H1 (cell line): Measurements from ENCODE around the gene MACROD2. TPM values are rescaled to one million over a fixed set of nuclear protein-coding genes. Genes with fewer than 3 reads are reported as not detected.

Source experiments
- CTCF ChIA-PET: fragments of 300-600 bp; sonication (Branson Sonifier 250); formaldehyde crosslinking; loops from one replicate; lab custom pipeline; 2021; ENCODE audit not compliant: partially characterized antibody; lab: Charles Lee
- POLR2A ChIA-PET: fragments of 300-600 bp; sonication (Branson Sonifier 250); formaldehyde crosslinking; loops from one replicate; lab custom pipeline; 2021; ENCODE audit warnings: inconsistent platforms; ENCODE audit not compliant: partially characterized antibody; lab: Charles Lee
- DNase-seq, 2 experiments: peaks; one replicate each; pipeline versions ENCODE4 v3.0.0 to v3.0.0-alpha.2; 2010 to 2022; ENCODE audit warnings: low spot score in 2 of 2, low read depth in 1 of 2, mixed read lengths in 1 of 2
- FAIRE-seq: peaks from 2 replicates; lab custom pipeline; 2011; peaks lifted over from hg19 to GRCh38; lab: Jason Lieb, UNC
- H2AFZ ChIP-seq: 2 replicates; pipeline ENCODE4 v1.8.1; 2012; ENCODE audit warnings: low read length, inconsistent platforms
- H2AK5ac ChIP-seq: 2 replicates; pipeline ENCODE4 v1.6.1; 2013; ENCODE audit warnings: low read depth, low read length
- H2BK120ac ChIP-seq: replicated peaks from 2 replicates; pipeline ENCODE3; 2013; ENCODE audit warnings: low read depth, low read length, inconsistent platforms
- H2BK12ac ChIP-seq: 2 replicates; pipeline ENCODE4 v1.6.1; 2013; ENCODE audit warnings: low read depth, low read length
- H2BK15ac ChIP-seq: 2 replicates; pipeline ENCODE4 v1.6.1; 2013; ENCODE audit warnings: low read length
- H2BK20ac ChIP-seq: 2 replicates; pipeline ENCODE4 v1.6.1; 2013; ENCODE audit warnings: low read length
- H2BK5ac ChIP-seq: 2 replicates; pipeline ENCODE4 v1.6.1; 2013; ENCODE audit warnings: low read depth, low read length
- H3K14ac ChIP-seq: 2 replicates; pipeline ENCODE4 v1.6.1; 2013; ENCODE audit warnings: inconsistent platforms; ENCODE audit not compliant: insufficient read length
- H3K18ac ChIP-seq: 2 replicates; pipeline ENCODE4 v1.6.1; 2013; ENCODE audit warnings: low read length; ENCODE audit errors: extremely low read depth
- H3K23ac ChIP-seq: 2 replicates; pipeline ENCODE4 v1.6.1; 2013; ENCODE audit warnings: inconsistent platforms; ENCODE audit not compliant: insufficient read length
- H3K23me2 ChIP-seq: 2 replicates; pipeline ENCODE4 v1.6.1; 2013; ENCODE audit warnings: low read depth, low read length
- H3K27ac ChIP-seq: 2 replicates; pipeline ENCODE4 v1.6.1; 2011; ENCODE audit warnings: low read depth, low read length, inconsistent platforms
- H3K27me3 ChIP-seq, 4 experiments: replicated peaks in 1 of 4; 1 replicate in 1 of 4; 2 replicates in 3 of 4; pipeline versions ENCODE4 v1.6.1 to v1.8.1; 2011 to 2013; ENCODE audit warnings: low read length in 3 of 4, mild to moderate bottlenecking in 3 of 4, inconsistent platforms in 2 of 4, mixed read lengths in 2 of 4, moderate library complexity in 1 of 4; ENCODE audit not compliant: control insufficient read depth in 3 of 4, insufficient read depth in 3 of 4; ENCODE audit errors: extremely low read depth in 1 of 4
- H3K36me3 ChIP-seq, 4 experiments: 2 replicates each; pipeline versions ENCODE4 v1.6.1 to v1.8.1; 2011 to 2013; ENCODE audit warnings: mild to moderate bottlenecking in 4 of 4, low read length in 3 of 4, moderate library complexity in 2 of 4, control low read depth in 1 of 4, inconsistent platforms in 1 of 4; ENCODE audit not compliant: insufficient read depth in 4 of 4, control insufficient read depth in 2 of 4
- H3K4ac ChIP-seq: replicated peaks from 2 replicates; pipeline ENCODE3; 2013; ENCODE audit warnings: low read length, low read depth, mixed read lengths, inconsistent platforms; ENCODE audit not compliant: insufficient read length
- H3K4me1 ChIP-seq, 4 experiments: replicated peaks in 1 of 4; 1 replicate in 1 of 4; 2 replicates in 3 of 4; pipeline versions ENCODE4 v1.6.1 to v1.8.1; 2011 to 2013; ENCODE audit warnings: low read length in 3 of 4, inconsistent platforms in 2 of 4, mixed read lengths in 1 of 4; ENCODE audit not compliant: insufficient read depth in 4 of 4, control insufficient read depth in 3 of 4
- H3K4me2 ChIP-seq, 2 experiments: 2 replicates each; pipeline versions ENCODE4 v1.6.1 to v1.8.1; 2011 to 2013; ENCODE audit warnings: low read depth in 2 of 2, low read length in 2 of 2, control low read depth in 1 of 2, inconsistent platforms in 1 of 2, mild to moderate bottlenecking in 1 of 2; ENCODE audit not compliant: insufficient read depth in 1 of 2
- H3K4me3 ChIP-seq, 4 experiments: fragments of 200-600, 300-600 bp in 1 of 4; sonication (generic), shearing (Covaris generic), sonication (Bioruptor Twin) in 1 of 4; 2 replicates each; pipeline versions ENCODE4 v1.5.1 to v1.8.1; 2011 to 2016; ENCODE audit warnings: low read length in 4 of 4, low read depth in 3 of 4, control low read depth in 2 of 4, inconsistent platforms in 2 of 4, mild to moderate bottlenecking in 2 of 4, mixed read lengths in 1 of 4, moderate library complexity in 1 of 4; ENCODE audit not compliant: insufficient read depth in 2 of 4; ENCODE audit errors: extremely low read depth in 1 of 4
- H3K56ac ChIP-seq: replicated peaks from 2 replicates; pipeline ENCODE3; 2013; ENCODE audit warnings: low read depth, mild to moderate bottlenecking, mixed read lengths, low read length, inconsistent platforms; ENCODE audit not compliant: insufficient read length
- H3K79me1 ChIP-seq: 2 replicates; pipeline ENCODE4 v1.6.1; 2013; ENCODE audit warnings: low read depth, low read length, control low read depth
- H3K79me2 ChIP-seq, 2 experiments: 2 replicates each; pipeline versions ENCODE4 v1.6.1 to v1.8.1; 2012 to 2013; ENCODE audit warnings: low read length in 2 of 2, mild to moderate bottlenecking in 2 of 2, inconsistent platforms in 1 of 2; ENCODE audit not compliant: insufficient read depth in 2 of 2, control insufficient read depth in 1 of 2
- H3K9ac ChIP-seq, 4 experiments: replicated peaks in 1 of 4; 1 replicate in 1 of 4; 2 replicates in 3 of 4; pipeline versions ENCODE4 v1.6.1 to v1.8.1; 2011 to 2013; ENCODE audit warnings: low read depth in 3 of 4, low read length in 3 of 4, control low read depth in 2 of 4, mild to moderate bottlenecking in 2 of 4, moderate library complexity in 2 of 4, inconsistent platforms in 1 of 4; ENCODE audit errors: extremely low read depth in 1 of 4
- H3K9me3 ChIP-seq, 2 experiments: 2 replicates each; pipeline versions ENCODE4 v1.6.1 to v1.8.1; 2012 to 2013; ENCODE audit warnings: mild to moderate bottlenecking in 2 of 2, moderate library complexity in 2 of 2, control low read depth in 1 of 2, inconsistent platforms in 1 of 2, low read depth in 1 of 2, low read length in 1 of 2, mixed read lengths in 1 of 2; ENCODE audit not compliant: insufficient read depth in 2 of 2
- H4K20me1 ChIP-seq, 2 experiments: replicated peaks in 1 of 2; 2 replicates each; pipeline versions ENCODE3 to v1.8.1; 2011 to 2013; ENCODE audit warnings: inconsistent platforms in 2 of 2, low read length in 2 of 2, mild to moderate bottlenecking in 1 of 2; ENCODE audit not compliant: insufficient read depth in 2 of 2, control insufficient read depth in 1 of 2
- H4K5ac ChIP-seq: 2 replicates; pipeline ENCODE4 v1.6.1; 2013; ENCODE audit warnings: low read length, low read depth, mixed read lengths, inconsistent platforms; ENCODE audit not compliant: insufficient read length
- H4K8ac ChIP-seq: 2 replicates; pipeline ENCODE4 v1.8.0; 2013; ENCODE audit warnings: mild to moderate bottlenecking, moderate library complexity, low read length, inconsistent platforms; ENCODE audit not compliant: insufficient read depth; ENCODE audit errors: extremely low read depth
- H4K91ac ChIP-seq: replicated peaks from 2 replicates; pipeline ENCODE3; 2013; ENCODE audit warnings: low read length, mixed read lengths, inconsistent platforms; ENCODE audit not compliant: insufficient read length
- CREB1 ChIP-seq: IDR thresholded peaks from 2 replicates; pipeline ENCODE4 v1.6.1; 2012; ENCODE audit warnings: inconsistent platforms
- POLR2A ChIP-seq, 2 experiments: IDR thresholded peaks; 1 replicate in 1 of 2; 2 replicates in 1 of 2; pipeline ENCODE4 v1.6.1; 2011; ENCODE audit warnings: low read depth in 2 of 2, low read length in 2 of 2, mild to moderate bottlenecking in 2 of 2; ENCODE audit errors: control extremely low read depth in 1 of 2
- POU5F1 ChIP-seq: IDR thresholded peaks from 2 replicates; pipeline ENCODE4 v1.6.1; 2011; ENCODE audit warnings: low read depth, mild to moderate bottlenecking, low read length, moderate library complexity
- RAD21 ChIP-seq, 2 experiments: IDR thresholded peaks in 1 of 2; conservative IDR thresholded peaks in 1 of 2; 2 replicates each; pipeline ENCODE4 v1.6.1; 2011; ENCODE audit warnings: low read depth in 2 of 2, low read length in 2 of 2, improper control_type of control experiment in 1 of 2, inconsistent platforms in 1 of 2, mild to moderate bottlenecking in 1 of 2, moderate library complexity in 1 of 2
- SIRT6 ChIP-seq: IDR thresholded peaks from one replicate; pipeline ENCODE4 v1.7.1; 2012; ENCODE audit warnings: low read length, inconsistent platforms
- TAF1 ChIP-seq: IDR thresholded peaks from 2 replicates; pipeline ENCODE4 v1.6.1; 2011; ENCODE audit warnings: mild to moderate bottlenecking, low read depth, low read length
- WGBS, 2 experiments: shearing (Covaris generic) in 1 of 2; methylation state at CpG; one replicate each; pipeline versions ENCODE4 v1.1.6 to v1.1.7; 2013 to 2015; ENCODE audit warnings: low lambda C conversion rate in 2 of 2, mixed read lengths in 2 of 2, inconsistent platforms in 1 of 2, low coverage in 1 of 2, missing lambda C conversion rate in 1 of 2; ENCODE audit not compliant: insufficient replicate concordance in 2 of 2, insufficient coverage in 1 of 2, insufficient read length in 1 of 2; ENCODE audit errors: extremely low coverage in 1 of 2, missing lambda C conversion rate in 1 of 2; 5-methylcytosine and 5-hydroxymethylcytosine counted together
- polyA plus RNA-seq, 7 experiments: library from polyadenylated mRNA; depleted of rRNA in 3 of 7; stranded (reverse) in 5 of 7; unstranded in 2 of 7; fragments of >200 nt in 5 of 7; fragments of 200-250 nt in 2 of 7; gene quantifications; 1 replicate in 5 of 7; 2 replicates in 1 of 7; 4 replicates in 1 of 7; pipeline versions ENCODE4 v1.2.1 to v1.2.3, GENCODE V29; 2011 to 2013; ENCODE audit warnings: missing spikeins in 2 of 7, mixed read lengths in 2 of 7
- total RNA-seq: library from RNA; stranded (reverse); fragmentation: NEBNext Ultra II Directional; extraction: Animal tissue kit (Norgen Biotek cat#: 25700); gene quantifications from 2 replicates; pipeline ENCODE4 v1.2.1, GENCODE V29; 2021

The MACROD2 gene
- total and polyA plus RNA-seq, 2 of the 8 experiments (the other 6 are each of a cell fraction or from before 2014, with no cell fraction given): 0.70 to 3.9 TPM

GRCh38 chr20:14861028-14861699, 865.8 kb downstream of the MACROD2 start:
- no peak overlapping the region for H3K14ac ChIP-seq
- no peak overlapping the region for H2BK120ac ChIP-seq
- no peak overlapping the region for H3K9ac ChIP-seq
- no peak overlapping the region for H3K56ac ChIP-seq
- no peaks in the 10 kb centered on the region for H4K20me1 ChIP-seq
- H3K36me3 ChIP-seq: no peaks in the 10 kb centered on the region
- H3K27ac ChIP-seq: no peak overlapping the region
- FAIRE-seq (peak; percentile 55), DNase-seq (no peak)
- no peak overlapping the region for H3K4me2 ChIP-seq
- WGBS, 2 experiments: 54% methylated on average over 4 of the region's 4 CpGs; no CpG with 5 or more reads in 1 of the 2 experiments
- no peak overlapping the region for H2AFZ ChIP-seq
- no peak overlapping the region for H4K8ac ChIP-seq
- H2BK15ac ChIP-seq: no peak overlapping the region
- no peaks in the 10 kb centered on the region for H3K79me1 ChIP-seq
- no peak overlapping the region; the same call in 1 of the 2 replicates for H3K18ac ChIP-seq
- no peak overlapping the region for H3K23ac ChIP-seq
- H3K23me2 ChIP-seq: no peaks in the 10 kb centered on the region
- no peak overlapping the region for H3K4ac ChIP-seq
- H2BK20ac ChIP-seq: no peak overlapping the region
- no peaks in the 10 kb centered on the region for H3K79me2 ChIP-seq
- H3K4me3 ChIP-seq: peak overlapping the region in 2 of 4 experiments; percentile 7 to 10; a peak in 2 of 8 replicates
- H2AK5ac ChIP-seq: no peak overlapping the region
- TF ChIP-seq RAD21 (IDR thresholded peaks at IDR 0.05 in 1 of 2, conservative IDR thresholded peaks at IDR 0.05 in 1 of 2; ENCODE audit: low read depth in 2 of 2, low read length in 2 of 2): no peak
- no peak for TF ChIP-seq POLR2A (IDR thresholded peaks at IDR 0.05; ENCODE audit: control extremely low read depth in 1 of 2, low read depth in 2 of 2, low read length in 2 of 2)
- TF ChIP-seq POU5F1: no peak
- no peak for TF ChIP-seq CREB1
- TF ChIP-seq SIRT6: no peak
- TF ChIP-seq TAF1: no peak
- H4K5ac ChIP-seq: no peak overlapping the region
- peaks cover 0 to 3% of the 10 kb centered on the region in 2 experiments; a peak in 1 of 4 replicates for H3K9me3 ChIP-seq
- CTCF ChIA-PET: interaction anchor here (0.7 to 1.2 kb wide), 3 partner anchors 10 to 86 kb away, joined by 3 read pairs; no protein-coding TSS in a partner anchor
- H2BK12ac ChIP-seq: no peak overlapping the region
- H3K27me3 ChIP-seq: peaks cover 0 to 5% (median 1%) of the 10 kb centered on the region in 4 experiments; a peak in 3 of 7 replicates
- peaks cover 5 to 17% (median 8%) of the 10 kb centered on the region in 4 experiments; a peak in 6 of 7 replicates for H3K4me1 ChIP-seq
- POLR2A ChIA-PET: interaction anchor here (0.7 kb wide), 1 partner anchor 9 kb away, joined by 3 read pairs; no protein-coding TSS in a partner anchor
- H4K91ac ChIP-seq: no peak overlapping the region
- no peak overlapping the region; the same call in 1 of the 2 replicates for H2BK5ac ChIP-seq
